CD4-positive, alpha-beta T cell treated with Interferon alpha-2 for 1 hour (primary cell): ENCODE data around the gene RIC1.
"Not testable (repeated sequence)": the region's sequence is repeated elsewhere in the genome, so short reads cannot be mapped to it uniquely, and the experiment has no call there.

Experiments used
- DNase-seq, 2 donors: peaks; one replicate each; pipeline ENCODE4 v3.0.0-alpha.2; 2020 to 2022

The RIC1 gene

DNA sequence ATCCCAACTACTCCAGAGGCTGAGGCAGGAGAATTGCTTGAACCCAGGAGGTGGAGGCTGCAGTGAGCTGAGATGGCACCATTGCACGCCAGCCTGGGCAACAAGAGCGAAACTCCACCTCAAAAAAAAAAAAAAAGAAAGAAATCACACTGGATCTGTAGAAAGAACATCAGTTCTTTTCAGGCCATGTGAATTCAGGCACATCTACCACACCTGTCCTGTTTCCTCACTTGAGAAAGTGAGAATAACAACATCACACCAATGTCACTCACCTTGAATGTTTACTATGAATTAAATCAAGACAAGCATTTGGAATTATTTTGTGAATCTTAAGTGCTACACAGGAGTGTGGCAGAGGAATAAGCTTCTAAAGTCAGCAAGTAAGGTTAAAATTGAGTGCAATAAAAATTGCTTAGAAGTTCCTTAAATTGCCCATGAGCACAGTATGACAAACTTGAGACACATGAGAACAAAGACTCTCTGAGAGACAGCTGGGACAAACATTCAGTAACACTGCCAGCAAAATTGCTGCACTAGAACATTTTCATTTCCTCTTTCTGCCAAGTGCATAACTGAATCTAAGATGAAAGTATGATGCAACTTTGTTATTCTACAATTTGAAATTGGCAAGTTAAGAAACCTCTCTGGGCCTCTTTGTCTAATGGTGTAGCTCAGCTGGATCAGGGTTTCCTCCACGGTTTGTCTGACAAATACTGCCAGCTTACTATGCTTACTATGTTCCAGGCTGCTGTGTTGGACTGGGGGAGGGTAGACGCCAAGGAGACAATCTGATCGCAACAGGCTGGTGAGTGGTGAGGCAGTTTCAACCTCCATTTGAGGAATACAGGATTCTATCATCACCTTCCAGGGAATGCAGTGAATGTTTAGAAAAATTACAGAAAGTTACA lies 1.9 kb upstream of the RIC1 start:
- peak; percentile 60 to 62 for DNase-seq

DNA sequence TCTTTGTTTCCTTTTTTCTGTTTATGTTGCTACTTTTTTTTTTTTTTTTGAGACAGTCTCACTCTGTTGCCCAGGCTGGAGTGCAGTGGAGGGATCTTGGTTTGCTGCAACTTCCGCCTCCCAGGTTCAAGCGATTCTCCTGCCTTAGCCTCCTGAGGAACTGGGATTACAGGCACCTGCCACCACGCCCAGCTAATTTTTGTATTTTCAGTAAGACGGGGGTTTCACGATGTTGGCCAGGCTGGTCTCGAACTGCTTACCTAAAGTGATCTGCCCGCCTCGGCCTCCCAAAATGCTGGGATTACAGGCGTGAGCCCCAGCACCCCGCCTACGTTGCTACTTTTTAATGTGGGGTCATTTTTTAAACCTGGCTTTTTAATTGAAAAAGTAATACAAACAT lies 1.2 kb upstream of the RIC1 start:
- peak in 1 of 2 donors; percentile 17 for DNase-seq

DNA sequence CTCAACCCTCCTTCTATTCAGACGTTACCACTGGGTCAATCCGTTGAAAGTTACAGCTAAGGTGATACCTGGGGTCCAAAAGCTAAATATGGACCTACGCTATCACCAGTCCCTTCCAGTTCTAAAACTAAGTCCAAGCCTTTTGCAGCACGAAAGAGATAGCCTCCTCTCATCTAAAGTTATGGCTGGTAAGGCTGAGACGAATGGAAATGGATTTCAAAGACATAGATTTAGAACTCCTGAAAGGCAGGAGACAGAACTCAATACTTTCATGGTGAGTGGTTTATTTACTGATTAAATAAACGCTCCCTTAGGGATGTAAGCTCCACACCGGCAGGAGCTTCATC lies 751 bp upstream of the RIC1 start:
- DNase-seq = no peak

DNA sequence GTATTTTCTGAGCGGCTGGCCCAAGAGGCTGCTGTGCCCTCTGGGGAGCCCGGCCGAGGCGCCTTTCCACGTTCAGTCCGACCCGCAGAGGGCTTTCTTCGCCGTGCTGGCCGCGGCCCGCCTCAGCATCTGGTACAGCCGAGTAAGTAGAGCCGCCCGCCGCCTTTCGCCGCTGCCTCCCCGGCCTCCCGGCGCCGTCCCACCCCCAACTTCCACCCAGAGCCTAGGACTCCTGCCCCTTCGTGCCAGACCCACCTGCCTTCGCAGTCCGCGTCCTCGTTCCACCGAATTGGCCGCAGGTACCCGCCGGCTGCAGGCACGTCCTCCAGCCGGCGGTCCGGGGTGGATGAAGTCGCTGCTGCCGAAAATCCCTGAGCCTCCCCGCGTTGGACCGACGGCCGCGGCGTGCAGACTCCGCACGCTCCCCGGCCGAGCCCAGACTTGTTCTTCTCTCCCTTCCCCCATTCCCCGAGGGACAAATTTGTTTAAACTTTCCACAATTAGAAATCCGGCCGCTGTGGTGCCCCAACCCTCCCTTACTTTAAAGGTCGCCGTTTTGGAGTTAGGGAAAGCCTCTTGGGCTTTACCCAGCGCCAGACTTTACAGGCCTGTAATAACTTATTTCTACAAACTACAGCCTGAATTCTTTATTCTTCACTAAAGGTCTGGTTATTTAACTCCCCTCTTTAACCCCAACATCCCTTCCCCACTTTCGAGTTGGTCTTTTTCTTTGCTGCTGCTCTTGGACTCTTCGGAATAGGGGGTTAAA lies 589 bp downstream of the RIC1 start:
- peak in 1 of 2 donors; percentile 19 for DNase-seq

DNA sequence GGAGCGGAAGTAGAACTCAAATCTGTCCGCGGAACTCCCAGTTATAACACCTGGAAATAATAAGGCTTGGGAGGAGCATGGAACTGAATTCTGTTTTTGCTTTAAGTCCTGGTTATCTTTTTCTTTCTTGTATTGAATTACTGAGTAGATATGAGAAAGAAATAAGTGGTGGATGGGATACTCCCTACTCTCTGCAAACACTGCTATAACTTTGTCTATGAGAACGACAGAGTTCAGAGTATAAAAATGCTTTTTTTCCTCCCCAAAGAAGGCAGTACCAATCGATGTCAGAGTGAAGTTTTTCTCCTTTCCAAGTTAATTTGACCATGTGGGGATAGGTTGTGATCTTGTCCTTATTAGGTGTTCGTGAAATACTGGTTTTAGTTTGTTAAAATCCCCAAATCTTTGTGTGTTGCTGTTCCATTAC lies 1.2 kb downstream of the RIC1 start:
- peak in 1 of 2 donors; percentile 30 for DNase-seq

DNA sequence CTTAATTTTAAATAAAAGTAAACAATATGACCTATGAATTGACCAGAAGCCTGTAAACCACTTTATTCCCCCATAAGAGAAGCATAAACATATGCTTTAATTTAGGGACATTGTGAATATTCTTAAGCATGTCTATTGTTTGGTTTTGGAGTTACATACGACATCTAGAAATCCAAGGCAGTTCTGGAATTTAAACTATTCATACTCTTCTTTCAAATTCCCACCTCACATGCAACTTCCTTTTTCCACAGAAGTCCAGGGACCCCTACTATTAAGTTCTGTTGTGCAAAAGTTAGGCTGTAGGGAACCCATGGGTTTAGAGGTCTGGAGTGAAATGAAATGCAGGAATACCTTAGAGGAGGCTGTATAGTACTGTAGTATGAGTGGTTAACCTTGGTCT lies 2.1 kb downstream of the RIC1 start:
- DNase-seq = no peak

DNA sequence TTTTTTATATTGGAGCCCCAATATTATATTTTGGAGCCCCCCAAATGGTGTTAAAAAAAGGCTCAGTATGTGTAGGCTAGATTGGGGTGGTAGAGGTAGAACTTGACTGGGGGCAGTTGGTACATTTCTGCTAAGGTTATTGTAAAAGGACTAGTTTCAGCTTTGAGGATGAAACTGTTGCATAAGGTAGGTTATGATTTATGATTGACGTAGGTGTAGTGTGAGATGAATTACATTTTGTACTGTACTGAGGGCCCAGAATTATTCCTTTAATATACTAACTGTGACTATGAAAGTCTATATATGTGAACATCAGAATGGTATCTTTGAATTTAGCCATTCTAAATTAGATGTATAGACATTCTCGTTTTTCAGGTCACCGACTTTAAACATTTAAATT lies 3.6 kb downstream of the RIC1 start:
- no peak for DNase-seq

DNA sequence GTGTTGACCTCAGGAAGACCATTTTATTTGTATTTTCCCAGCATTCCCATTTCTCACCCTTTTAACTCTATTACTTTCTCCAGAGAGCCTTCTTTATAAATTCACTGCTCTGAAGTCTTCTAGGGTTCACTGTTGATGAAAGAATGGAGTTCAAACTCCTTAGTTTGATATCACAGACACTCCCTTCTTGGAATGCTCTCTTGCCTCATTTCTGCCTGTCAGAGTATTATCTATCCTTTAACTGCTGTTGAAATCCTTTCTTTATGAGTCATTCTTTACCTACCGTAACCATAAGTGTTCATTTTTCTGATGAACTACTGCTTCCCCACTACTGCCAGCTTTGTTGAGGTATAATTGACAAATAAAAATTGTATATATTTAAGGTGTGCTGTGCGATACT lies 4.3 kb downstream of the RIC1 start:
- no peak for DNase-seq

DNA sequence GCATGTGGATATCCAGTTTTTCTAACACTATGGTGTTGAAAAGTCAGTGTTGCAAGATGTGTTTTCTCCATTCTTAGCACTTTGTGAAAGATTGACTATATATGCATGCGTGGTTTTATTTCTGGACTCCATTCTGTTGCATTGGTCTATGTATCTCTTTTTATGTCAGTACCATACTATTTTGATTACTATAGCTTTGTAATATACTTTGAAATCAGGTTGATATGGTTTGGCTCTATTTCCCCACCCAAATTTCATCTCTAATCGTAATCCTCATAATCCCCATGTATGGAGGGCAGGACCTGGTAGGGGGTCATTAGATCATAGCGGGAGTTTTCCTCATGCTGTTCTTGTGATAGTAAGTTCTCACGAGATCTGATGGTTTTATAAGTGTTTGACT lies 6.5 kb downstream of the RIC1 start:
- DNase-seq = no peak

DNA sequence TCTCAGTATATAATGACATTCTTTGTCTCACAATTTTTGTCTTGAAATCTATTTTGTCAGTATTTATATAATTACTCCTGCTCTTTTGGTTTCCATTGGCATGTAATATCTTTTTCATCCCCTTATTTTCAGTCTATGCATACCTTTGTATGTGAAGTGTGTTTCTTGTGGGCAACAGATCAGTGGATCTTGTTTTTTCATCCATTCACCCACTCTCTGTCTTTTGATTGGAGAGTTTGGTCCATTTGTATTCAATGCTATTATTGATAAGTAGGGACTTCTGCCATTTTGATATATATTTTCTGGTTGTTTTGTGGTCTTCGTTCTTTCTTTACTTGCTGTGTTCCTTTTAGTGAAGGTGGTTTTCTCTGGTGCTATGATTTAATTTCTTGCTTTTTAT lies 10.9 kb downstream of the RIC1 start:
- DNase-seq = no peak

DNA sequence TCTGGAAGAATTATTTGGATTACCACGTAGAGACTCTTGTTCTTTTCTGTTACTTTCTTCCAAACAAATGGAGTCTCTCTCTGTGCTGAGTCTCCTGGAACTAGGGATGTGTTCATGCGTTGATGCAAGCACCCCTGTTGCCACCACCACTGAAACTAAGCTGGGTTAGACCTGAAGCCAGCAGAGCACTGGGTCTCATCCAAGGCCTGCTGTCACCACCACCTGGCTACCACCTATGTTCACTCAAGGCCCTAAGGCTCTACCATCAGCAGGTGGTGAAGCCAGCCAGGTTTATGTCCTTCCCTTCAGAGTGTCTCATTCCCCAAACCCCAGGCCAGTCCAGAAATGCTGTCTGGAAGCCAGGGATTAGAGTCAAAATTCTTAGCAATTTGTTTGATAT lies 13.3 kb downstream of the RIC1 start:
- DNase-seq = no peak

DNA sequence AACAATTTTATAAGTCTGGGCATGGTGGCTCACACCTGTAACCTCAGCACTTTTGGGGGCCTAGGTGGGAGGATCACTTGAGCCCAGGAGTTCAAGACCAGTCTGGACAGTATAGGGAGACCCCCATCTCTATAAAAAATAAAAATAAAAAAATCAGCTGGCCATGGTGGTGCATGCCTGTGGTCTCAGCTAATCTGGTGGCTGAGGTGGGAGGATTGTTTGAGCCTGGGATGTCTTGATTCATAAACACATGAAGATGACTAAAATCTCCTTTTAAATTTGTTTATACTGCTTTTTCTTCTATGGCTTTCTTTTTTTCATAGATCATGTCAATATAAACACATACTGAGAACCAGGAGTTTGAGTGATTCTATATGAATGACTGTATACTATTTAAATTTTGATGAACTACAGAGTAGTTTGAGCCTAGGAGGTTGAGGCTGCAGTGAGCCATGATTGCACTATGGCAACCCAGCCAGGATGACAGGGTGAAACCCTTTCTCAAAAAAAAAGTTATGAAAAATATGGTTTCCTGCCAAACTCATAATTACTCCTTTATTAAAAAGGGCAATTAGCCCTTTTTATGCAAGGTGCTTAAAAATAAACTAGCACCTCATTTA lies 14.2 kb downstream of the RIC1 start:
- no peak for DNase-seq

DNA sequence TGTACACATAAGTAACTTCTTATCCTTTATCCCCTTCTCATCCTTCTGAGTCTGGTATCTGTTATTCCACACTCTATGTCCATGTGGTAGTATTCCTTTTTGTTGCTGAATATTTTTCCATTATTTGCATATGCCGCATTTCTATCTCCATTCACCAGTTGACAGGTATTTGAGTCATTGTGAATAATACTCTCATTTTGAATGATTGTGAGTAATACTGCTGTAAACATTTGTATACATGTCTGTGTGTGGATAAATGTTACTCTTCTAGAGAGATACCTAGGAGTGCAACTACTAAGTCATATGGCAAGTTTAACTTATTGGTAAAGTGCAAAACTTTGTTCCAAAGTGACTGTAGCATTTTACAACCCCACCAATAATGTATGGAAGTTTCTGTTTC lies 15.6 kb downstream of the RIC1 start:
- DNase-seq = no peak

DNA sequence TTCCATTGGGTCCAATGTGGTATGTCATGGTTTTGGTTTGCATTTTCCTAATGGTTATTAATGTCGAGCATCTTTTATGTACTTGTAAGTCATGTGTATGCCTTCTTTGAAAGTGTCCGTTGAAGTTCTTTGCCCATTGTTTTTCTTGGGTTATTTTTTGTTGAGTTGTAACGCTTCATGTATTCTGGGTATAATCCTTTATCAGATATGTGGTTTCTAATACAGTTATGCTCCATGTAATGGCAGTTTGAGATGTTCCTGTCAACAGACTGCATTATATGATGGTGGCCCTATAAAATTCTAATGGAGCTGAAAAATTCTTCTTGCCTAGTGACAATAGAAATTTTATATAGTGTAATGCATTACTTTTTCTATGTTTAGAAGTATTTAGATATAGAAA lies 17.2 kb downstream of the RIC1 start:
- no peak for DNase-seq

DNA sequence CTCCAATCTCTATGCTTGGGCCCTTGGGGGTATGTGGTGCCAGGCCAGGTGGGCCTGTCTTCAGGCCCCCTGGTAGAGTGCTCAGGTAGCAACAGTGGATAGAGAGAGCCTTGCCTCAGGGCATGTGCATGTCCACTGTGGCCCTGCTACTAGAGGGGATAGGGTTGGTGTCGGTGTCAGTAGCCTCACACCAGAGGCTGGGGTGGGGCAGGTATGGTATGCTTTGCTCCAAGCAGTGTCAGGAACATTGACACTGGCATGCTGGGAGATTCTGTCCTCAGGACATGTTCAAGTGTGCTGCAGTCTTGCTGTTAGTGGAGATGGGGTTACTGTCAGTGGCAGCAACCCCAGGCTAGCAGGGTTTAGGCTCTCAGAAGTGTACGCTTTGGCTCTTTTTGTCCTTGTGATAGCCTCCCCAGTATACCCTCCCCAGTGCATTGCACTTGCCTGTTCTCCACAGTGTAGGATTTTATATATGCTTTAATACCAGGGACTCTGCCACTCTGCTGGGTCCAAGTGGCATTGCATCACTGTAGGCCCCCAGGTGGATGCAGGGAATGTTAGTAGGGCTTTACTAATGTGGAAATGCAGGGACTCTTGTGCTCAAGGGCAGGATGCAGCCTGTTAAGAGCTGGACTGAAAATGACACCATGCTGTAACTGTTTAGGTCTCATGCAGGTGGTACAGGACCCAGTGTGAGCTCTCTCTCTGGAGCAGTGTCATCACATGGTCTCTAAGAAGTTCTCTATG lies 21.6 kb downstream of the RIC1 start:
- DNase-seq = no peak

DNA sequence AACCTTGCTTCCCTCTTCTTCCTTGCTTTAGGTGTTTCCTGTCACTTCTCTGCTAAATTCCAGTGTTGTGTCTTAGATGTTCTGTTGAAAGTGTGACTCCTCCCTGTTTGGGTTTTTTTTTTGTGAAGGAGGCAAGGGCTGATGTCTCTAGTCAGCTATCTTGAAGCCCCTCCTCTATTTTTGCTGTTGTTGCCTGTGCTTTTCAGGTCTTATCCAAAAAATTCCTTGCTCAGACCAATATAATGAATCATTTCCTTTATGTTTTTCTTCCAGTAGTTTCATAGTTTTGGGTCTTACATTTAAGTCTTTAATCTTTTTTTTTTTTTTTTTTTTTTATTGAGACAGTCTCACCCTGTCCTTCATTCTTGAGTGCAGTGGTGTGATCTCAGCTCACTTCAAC lies 22.3 kb downstream of the RIC1 start:
- no peak for DNase-seq

DNA sequence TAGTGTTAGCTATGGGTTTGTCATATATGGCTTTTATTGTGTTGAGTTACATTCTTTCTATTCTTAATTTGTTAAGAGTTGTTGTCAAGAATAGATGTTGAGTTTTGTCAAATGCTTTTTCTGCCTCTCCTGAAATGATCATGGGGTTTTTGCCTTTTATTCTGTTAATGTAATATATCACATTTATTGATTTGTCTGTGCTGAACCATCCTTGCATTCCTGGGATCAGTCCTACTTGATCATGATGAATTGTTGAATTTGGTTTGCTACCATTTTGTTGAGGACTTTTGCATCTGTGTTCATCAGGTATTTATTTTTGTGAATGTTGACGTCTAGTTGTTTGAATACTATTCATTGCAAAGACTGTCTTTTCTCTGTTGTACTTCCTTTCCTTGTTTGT lies 23.9 kb downstream of the RIC1 start:
- DNase-seq = no peak

DNA sequence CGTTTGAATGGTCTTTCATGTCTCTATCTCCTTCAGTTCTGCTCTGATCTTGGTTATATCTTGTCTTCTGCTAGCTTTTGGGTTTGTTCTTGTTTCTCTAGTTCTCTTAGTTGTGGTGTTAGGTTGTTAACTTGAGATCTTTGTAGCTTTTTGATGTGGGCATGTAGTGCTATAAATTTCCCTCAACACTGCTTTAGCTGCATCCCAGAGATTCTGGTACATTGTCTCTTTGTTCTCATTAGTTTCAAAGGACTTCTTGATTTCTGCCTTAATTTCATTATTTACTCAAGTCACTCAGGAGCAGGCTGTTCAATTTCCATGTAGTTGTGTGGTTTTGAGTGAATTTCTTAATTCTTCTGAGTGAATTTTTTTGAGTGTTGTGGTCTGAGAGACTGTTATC lies 33.9 kb downstream of the RIC1 start:
- not testable (repeated sequence) for DNase-seq

DNA sequence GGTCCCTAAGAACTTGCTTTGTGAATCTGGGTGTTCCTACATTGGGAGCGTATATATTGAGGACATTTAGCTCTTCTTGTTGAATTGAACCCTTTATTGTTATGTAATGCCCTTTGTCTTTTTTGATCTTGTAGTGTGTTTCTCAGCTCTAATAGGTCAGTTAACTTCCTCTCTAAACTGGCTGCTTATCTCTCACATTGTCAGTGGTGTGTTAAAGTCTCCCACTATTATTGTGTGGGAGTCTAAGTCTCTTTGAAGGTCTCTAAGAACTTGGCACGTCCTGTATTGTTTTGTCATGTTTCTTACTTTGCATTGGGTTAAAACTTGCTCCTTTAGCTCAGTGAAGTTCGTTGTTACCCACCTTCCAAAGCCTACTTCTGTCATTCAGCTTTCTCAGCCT lies 36.2 kb downstream of the RIC1 start:
- no peak for DNase-seq

DNA sequence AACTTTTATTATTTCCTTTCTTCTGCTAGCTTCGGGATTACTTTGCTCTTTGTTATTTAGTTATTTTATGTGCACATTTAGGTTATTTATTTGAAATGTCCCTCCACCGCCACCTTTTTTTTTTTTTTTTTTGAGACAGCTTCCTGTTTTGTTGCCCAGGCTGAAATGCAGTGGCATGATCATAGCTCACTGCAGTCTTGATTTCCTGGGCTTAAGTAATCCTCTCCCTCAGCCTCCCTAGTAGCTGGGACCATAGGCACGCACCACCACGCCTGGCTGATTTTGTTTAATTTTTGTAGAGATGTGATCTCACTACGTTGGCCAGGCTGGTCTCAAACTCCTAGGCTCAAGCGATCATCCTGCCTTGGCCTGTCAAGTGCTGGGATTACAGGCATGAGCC lies 38.5 kb downstream of the RIC1 start:
- DNase-seq = no peak

DNA sequence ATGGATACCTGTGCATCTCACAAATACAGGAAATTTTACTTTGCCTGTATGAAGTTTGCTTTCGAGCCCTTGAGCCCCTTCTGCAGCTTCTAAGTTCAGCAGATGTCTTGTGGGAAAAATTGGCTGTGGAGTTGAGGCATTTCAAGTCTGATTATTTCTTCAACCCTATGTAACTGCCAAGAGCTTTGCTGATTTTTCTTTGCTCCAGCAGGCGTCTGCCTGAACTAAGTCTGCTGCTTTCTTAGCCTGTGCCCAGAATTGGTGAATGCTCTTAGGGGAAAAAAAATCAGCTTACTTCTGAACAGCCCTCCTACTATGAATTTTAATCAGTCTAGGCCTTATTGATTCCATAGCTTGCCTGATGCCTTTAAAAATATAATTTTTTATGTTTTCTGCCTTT lies 41.2 kb downstream of the RIC1 start:
- DNase-seq = no peak

DNA sequence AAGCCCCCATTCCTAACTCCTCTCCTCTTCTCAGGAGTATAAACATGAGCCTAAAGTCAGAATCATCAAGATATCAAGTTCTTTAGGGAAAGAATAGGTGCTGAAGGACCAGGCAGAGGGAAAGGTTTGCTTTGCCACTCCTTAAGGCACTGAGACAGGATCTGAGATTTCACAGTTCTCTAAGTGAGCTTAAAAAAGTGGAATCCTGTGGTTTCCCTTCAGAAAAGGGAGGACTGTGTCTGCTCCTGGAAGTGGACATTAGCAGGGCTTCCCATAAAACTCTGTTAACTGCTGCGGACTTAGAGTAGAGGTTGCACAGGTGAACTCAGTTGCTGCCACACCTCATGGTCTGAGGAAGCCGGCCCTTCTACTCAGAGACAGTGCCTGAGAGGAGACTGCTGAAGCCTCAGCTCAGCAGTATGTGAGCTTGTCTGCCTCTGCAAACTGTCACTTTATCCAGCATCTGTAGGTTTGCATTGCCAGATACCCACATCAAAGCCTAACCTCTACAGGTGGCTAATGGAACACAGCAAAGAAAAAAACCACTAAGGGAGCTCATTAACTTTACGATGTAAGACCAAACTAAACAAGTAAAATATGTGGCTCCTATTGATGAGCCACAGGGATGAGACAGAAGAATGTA lies 42.9 kb downstream of the RIC1 start:
- DNase-seq = peak in 1 of 2 donors; percentile 48

DNA sequence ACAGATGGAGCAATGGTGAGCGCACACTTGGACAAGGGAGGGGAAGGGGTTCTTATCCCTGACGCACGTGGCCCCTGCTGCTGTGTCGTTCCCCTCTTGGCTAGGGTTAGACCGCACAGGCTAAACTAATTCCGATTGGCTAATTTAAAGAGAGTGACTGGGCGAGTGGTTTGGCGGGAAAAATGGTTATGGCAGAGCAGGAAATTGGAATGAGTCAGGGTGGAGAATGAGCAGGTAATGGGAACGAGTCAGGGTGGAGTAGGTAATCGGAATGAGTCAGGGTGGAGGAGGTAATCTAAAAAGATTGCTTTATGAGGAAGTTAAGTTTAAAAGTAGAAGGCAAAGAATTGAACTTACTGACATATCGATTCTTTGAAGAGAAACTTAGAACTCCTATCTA lies 46.1 kb downstream of the RIC1 start:
- DNase-seq = not testable (repeated sequence)
